KG1 (cell line): ENCODE measurements around the gene OPCML.
A peak's percentile ranks its signal among the peaks of the same experiment; 100 is the strongest.

ENCODE experiments used
- DNase-seq: peaks from one replicate; lab custom pipeline; 2025; lab: John Stamatoyannopoulos, UW

The OPCML gene

GRCh38 chr11:132981131-132981956 lies 551.0 kb downstream of the OPCML start:
- no peak for DNase-seq

- DNase-seq, result no peak
These were observed 551.6 kb downstream of the OPCML start for GRCh38 chr11:132980670-132981069.

GRCh38 chr11:132977746-132978145 lies 554.6 kb downstream of the OPCML start:
- DNase-seq, result no peak

GRCh38 chr11:132977241-132977640 lies 555.1 kb downstream of the OPCML start:
- no peak for DNase-seq

- no peak for DNase-seq
These were observed 556.2 kb downstream of the OPCML start for GRCh38 chr11:132976115-132976514.

GRCh38 chr11:132973686-132974085 lies 558.6 kb downstream of the OPCML start:
- DNase-seq, result no peak

GRCh38 chr11:132972565-132972964 lies 559.7 kb downstream of the OPCML start:
- DNase-seq, result no peak

- DNase-seq, result no peak
These were observed 561.0 kb downstream of the OPCML start for GRCh38 chr11:132971351-132971750.

- DNase-seq, result no peak
These were observed 562.4 kb downstream of the OPCML start for GRCh38 chr11:132969892-132970291.

- no peak for DNase-seq
These were observed 570.3 kb downstream of the OPCML start for GRCh38 chr11:132962041-132962440.

GRCh38 chr11:132961453-132961852 lies 570.8 kb downstream of the OPCML start:
- no peak for DNase-seq

GRCh38 chr11:132960273-132961078 lies 571.8 kb downstream of the OPCML start:
- DNase-seq, result no peak

GRCh38 chr11:132959693-132960092 lies 572.6 kb downstream of the OPCML start:
- no peak for DNase-seq

GRCh38 chr11:132957881-132958280 lies 574.4 kb downstream of the OPCML start:
- DNase-seq, result no peak

GRCh38 chr11:132948252-132948651 lies 584.0 kb downstream of the OPCML start:
- DNase-seq, result no peak

GRCh38 chr11:132944569-132944944 lies 587.7 kb downstream of the OPCML start:
- DNase-seq, result no peak

GRCh38 chr11:132943706-132944568 lies 588.4 kb downstream of the OPCML start:
- no peak for DNase-seq

- no peak for DNase-seq
These were observed 589.0 kb downstream of the OPCML start for GRCh38 chr11:132943357-132943705.

- DNase-seq, result no peak
These were observed 589.5 kb downstream of the OPCML start for GRCh38 chr11:132942611-132943356.

- DNase-seq, result no peak
These were observed 590.5 kb downstream of the OPCML start for GRCh38 chr11:132941761-132942160.

GRCh38 chr11:132941024-132941646 lies 591.2 kb downstream of the OPCML start:
- DNase-seq, result peak; percentile 28
